T-helper 2 cell treated with Interferon-gamma antibody and Interleukin-4, amounts not matched to agents 100 ng/mL and 5 ng/mL, for 36 hours (primary cell): ENCODE measurements around the gene PLCG2. TPM values are rescaled to one million over a fixed set of nuclear protein-coding genes. Genes with fewer than 3 reads are reported as not detected.
"Not testable (repeated sequence)": the region's sequence is repeated elsewhere in the genome, so short reads cannot be mapped to it uniquely, and the experiment has no call there.

ENCODE experiments used
- intact Hi-C: fragments of 100-400 bp; cut with micrococcal nuclease; formaldehyde crosslinking; loops from one replicate; pipeline ENCODE4 v1.15.1; 2023
- total RNA-seq: library from RNA; stranded (reverse); gene quantifications from 2 replicates; pipeline ENCODE4 v1.2.3, GENCODE V29; 2022

The PLCG2 gene
- total RNA-seq, 1 donor from 2014 or later, result 4.2 TPM

DNA sequence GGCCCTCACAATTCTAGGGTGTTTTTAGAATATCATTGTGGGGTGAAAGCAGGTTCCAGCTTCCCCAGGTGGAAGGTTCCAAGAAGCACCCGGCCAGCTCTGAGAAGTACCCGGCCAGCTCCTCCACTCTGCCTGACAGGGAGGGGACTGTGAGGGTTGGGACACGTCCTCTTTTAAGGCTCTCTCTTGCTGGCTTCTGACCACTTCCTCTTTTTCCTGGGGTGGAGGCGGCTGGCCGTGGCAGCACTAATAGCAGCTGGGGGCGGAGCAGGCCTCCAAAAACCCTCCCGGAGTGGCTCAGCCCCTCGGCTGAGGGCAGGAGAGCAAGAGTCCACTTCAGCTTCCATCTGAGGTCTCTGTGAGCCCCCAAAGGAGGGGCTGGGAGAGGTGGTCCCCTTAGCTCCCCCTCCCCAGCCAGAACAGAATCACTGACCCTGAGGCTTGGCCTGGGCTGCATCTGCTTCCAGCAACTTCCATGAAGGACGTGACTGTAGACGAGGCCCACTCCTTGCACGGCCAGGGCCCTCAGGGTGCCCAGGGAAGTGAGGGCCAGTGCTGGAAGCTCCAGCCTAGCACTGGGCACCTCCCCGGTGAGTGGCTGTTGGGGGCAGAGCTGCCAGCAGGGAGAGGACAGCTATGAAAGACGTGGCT is 26.7 kb upstream of the PLCG2 start:
- intact Hi-C loops, result no loop called here

DNA sequence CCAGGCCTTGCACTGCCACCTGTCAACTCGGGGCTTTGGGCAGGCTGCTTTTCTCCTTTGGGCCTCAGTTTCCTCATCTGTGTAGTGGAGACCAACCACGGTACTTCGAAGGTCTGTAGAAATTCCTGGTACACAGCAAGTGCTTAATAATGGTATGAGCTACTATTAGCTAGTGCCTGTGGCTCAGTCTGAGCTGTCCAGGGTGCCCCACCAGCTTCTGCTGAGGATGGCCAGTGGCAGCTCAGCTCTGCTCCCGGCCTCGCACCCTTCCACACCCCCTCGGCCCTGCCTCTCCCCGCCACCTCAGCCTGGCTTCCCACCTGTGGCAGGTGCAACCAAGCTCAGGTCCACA is 26.2 kb upstream of the PLCG2 start:
- intact Hi-C loops, result no loop called here

DNA sequence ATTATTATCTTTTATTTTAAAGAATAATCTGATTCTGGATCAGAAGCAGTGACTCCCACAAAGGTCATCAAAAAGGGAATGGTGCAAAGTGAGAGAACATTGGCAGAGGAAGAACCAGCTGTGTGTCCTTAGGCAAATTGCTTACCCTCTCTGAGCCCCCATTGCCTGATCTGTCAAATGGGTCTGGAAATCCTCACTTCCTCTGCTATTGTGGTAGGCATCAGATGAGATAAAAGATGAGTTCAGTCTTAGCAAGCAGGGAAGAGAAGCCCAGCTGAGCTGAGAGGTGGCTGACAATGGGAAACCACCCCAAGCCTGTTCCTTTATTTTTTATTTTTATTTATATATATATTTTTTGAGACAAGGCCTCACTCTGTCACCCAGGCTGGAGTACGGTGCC is 24.2 kb upstream of the PLCG2 start:
- intact Hi-C loops, result no loop called here

DNA sequence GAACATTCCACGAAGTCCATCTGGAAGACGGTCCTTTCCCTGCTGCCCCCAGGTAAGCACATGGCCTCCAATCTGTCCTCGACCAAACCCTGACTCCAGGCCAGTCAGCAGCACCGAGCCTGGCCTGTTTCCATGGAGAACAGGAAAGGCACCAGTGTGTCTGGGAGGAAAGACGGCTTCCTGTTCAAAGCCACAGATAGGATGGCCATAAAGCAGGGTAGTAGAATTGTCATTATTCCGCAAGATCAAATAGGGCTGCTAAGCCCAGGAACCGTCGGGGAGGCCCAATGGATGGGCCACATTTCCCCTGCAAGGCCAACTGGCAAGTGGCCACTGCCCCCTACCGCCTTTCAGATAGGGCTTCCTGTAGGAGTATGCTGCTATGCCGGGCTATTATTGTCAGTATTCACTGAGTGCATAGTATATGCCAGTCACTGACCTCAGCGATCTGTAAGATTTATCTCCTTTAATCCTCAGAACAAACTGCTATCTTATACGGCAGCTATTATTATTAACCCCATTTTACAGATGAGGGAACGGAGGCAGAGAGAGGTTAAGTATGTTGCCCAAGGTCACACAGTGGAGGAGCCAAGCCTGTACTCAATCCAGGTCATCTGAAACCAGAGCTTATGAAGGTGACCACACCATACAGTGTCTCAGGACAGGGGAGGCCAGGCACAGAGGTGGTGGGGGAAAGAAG is 23.0 kb upstream of the PLCG2 start:
- intact Hi-C loops, result no loop called here

DNA sequence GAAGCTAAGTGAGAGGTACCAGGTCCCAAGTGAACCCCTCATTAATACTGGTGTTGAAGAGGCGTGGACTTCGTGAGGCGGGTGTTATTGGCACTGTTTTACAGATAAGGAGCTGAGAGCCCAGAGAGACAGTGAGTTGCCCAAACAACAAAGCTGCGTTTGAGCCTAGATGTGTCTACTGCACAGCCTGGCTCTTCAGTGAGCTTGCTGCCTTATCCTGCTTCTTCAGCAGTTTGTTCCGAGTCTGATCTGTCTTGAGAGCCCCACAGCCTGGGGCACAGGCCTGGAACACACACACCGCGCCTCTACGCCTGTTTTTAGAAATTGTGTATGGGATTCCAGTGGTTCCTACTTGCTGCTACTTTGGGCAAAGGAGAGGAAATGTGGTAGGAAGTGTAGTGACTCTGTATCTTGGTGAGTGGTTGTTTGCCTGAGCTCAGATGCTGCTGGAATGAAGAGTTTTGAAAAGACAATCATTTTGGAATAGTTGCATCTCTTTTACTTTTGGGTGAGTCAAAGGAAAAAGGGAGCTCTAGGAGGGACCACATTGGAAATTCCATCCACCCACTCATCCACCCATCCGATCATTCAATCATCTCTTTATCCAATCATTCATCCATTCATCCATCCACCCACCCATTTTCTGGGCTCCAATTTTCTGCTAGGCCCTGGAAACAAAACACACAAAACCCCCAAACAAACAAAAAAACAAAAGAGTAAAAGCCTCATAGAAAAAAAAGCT is 22.3 kb upstream of the PLCG2 start:
- intact Hi-C loops, result no loop called here

DNA sequence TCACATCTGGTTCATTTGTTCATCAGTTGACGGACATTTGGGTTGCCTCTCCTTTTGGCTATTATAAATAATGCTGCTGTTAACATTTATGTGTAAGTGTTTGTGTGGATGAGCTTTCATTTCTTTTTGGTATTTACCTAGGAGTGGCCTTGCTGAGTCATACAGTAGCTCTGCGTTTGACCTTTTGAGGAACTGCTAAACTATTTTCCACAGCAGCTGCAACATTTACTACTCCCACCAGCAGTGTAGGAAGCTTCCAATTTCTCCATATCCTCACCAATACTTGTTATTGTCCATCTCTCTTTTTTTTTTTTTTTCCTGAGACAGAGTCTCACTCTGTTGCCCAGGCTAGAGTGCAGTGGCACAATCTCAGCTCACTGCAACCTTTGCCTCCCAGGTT is 20.7 kb upstream of the PLCG2 start:
- intact Hi-C loops, result no loop called here

DNA sequence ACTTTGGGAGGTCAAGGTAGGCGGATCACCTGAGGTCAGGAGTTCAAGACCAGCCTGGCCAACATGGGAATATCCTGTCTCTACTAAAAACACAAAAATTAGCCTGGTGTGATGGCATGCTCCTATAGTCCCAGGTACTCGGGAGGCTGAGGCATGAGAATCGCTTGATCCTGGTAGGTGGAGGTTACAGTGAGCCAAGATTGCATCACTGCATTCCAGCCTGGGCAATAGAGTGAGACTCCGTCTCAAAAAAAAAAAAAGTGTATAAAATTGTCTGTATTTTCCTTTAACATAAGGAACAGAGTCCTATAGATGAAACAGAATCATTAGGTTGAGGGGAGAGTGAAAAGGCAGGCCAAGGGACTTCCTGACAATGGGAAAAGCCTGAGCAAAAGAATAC is 16.8 kb upstream of the PLCG2 start:
- intact Hi-C loops, result not testable (repeated sequence)

DNA sequence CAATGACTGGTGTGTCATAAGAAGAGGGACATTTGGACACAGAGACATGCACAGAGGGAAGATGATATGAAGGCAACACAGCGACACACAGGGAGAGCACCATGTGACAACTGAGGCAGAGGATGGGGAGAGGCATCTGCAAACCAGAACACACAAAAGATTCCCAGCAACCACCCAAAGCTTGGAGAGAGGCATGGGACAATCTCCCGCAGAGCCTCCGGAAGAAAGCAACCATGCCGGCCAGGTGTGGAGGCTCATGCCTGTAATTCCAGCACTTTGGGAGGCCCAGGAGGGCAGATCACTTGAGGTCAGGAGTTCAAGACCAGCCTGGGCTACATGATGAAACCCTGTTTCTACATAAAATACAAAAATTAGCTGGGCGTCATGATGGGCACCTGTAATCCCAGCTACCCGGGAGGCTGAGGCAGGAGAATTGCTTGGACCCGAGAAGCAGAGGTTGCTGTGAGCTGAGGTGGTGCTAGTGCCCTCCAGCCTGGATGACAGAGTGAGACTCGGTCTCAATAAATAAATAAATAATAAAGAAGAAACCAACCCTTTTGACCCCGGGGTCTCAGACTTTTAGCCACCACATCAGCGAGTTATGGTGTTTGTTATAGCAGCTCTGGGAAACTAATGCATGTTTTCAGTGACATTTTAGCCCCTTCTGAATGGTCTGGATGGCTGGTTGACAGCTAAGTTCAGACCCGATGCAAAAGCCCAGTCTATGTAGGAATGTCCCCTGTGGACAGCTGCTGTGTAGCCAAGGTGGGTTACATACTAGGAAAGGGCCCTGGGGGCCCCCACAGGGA is 13.8 kb upstream of the PLCG2 start:
- intact Hi-C loops, result no loop called here

DNA sequence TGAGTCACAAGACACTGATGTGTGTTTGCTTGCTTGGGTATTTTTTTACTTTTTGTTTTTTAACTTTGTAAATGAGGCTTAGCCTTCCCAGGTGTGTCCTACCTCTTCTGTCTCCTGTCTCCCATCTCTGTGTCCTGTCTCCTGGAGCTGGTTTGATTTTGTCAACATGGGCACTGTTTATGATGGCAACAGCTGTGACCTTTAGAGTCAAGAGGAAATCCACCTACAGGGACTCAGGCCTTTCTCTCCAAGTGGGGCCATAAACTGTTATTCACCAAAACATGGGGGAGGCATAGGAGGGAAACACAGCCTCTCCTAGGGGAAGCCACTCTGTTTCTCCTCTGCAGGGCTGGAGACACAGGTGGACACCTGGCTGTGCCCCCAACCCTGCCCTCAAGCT is 13.1 kb upstream of the PLCG2 start:
- intact Hi-C loops, result no loop called here

DNA sequence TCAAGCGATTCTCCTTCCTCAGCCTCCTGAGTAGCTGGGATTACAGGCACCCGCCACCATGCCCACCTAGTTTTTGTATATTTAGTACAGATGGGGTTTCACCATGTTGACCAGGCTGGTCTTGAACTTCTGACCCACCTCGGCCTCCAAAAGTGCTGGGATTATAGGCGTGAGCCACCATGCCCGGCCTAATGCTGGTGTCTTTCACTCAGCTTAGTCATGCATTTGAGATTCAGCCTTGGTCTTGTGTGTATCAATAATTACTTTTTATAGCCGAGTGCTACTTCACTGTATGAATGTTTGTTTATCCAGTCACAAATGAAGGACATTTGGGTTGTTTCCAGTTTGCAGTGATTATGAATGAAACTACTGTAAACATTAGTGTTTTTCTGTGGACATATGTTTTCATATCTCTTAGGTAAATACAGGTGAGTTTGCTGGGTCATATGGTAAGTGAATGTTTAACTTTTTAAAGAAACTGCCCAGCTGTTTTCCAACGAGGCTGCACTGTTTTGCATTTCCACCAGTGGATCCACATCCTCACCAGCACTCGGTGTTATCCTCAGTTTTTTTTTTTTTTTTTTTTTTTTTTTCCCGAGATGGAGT is 11.0 kb upstream of the PLCG2 start:
- intact Hi-C loops, result no loop called here

DNA sequence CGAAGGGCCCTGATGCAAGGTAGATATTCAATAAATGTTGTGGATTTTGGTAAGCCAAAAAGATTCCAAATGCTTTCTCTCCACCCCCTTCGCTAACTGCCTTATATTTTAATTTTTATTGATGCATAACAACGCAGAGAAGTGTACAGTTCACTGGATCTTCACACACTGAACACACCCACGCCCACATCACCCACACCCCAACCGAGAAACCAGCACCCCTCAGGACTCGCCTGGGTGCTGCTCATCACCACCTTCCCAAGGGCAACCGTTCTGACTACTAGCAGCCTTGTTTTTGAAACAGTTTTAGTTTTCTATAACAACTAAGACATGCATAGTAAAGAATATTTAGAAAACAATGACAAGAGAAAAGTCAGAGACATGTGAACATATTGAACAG is 9.1 kb upstream of the PLCG2 start:
- intact Hi-C loops, result no loop called here

DNA sequence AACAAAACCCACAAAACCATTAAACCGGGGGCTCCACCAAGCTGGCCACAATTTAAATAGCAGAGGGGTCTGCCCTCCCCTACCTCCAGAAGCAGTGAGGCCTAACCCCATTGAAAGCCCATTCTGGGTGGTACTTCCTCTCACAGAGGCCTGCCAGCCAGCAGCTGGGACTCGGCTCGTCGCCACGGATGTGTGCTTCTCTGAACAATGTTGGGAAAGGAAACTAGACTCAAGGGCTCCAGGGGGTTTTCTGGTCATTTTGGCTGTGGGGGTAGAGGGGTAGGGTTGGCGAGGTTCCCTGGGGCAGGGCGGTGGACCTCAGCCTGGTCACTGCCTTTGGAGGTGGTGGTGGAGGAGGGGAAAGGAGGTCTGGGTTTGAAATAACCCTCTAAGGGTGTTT is 4.7 kb upstream of the PLCG2 start:
- intact Hi-C loops, result no loop called here

DNA sequence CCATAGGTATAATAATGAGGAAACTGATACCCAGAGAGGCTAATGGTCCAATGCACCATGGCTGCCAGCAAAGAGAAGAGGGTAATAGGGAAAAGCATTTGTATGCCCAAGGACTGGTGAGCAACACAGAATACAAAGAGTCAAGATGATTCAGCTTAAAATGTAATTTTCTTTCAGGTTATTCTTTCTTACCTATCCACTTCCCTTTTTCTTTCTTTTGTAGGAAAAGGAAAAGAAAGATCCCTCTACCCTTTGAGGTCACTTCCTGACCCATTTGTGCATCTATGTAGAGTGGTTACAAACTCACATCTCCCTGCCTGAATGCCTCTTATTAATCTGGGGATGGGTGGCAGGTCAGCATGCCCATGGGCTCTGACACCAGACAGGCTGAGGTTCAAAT is 3.5 kb upstream of the PLCG2 start:
- intact Hi-C loops, result no loop called here

DNA sequence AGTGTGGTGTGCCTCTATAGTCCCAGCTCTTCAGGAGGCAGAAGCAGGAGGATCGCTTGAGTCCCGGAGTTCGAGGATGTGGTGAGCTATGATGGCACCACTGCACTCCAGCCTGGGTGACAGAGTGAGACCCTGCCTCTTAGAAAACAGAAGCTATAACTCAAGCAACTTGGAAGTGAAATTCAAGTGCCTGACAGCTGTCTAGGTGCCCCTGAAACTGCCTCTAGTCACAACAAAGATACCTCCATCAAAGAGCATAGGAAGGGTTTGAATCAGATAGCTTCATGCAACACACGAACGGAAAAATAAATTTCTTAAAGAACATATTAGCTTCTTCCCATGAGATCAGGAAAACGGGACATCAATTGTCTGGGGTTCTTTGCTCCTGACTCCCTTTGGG is 860 bp upstream of the PLCG2 start:
- intact Hi-C loops, result no loop called here

DNA sequence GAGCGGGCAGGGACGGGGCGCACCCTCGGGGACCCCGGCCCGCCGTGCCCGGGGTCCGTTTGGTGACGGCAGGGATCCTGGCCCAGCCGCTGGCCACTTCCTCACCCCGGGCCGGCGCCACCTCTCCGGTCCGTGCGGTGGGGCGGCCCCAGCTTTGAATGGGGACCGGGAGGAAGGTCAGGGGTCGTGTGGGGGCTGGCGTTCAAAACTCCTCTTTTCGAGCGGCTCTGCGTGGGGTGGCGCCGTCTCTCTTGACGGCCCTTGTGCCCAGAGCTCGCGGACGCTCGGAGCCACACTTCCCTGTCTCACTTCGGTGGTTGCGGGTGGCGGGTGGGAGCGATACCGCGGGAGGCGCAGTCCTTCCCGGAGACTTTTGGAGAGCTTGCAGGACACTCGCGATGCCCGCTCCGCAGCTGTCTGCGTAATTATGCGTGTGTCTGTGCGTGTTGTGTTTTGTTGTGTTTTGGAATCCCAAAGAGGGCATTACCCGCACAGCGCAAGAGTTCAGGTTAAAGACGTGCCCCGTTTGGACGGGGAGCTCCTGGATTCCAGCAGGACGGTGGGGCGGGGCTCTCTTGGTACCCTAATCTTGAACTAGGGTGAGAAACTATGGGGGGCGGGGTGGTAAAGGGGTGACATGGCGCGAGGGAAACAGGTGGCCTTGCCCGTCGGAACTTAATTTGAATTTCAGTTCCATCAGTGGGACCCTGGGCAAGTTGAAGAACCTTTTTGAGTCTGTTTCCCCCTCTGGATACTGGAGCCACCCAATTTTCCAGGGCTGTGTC is 637 bp downstream of the PLCG2 start:
- intact Hi-C loops, result loop anchor here (1.0 kb wide), 1 partner anchor 465 kb away; the partner anchor contains the start of gene GAN

DNA sequence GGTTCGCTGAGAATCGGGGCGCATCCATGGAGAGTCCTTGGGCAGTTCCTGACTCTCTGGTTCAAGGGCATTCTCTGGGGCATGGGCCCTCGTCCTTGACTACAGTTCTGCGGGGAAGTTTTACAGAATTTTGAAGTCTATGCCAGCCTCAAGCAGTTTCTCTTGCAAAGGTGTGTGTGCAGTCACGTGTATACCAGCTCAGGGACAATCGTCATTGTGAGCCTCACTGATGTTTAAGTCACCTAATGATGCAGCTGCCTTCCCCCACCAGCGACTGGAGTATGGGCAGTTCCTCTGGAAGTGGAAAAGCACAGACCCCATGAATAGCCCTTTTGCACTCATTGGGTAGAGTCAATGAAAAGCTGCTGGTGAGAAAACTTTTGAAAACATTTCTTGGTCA is 1.3 kb downstream of the PLCG2 start:
- intact Hi-C loops, result no loop called here

DNA sequence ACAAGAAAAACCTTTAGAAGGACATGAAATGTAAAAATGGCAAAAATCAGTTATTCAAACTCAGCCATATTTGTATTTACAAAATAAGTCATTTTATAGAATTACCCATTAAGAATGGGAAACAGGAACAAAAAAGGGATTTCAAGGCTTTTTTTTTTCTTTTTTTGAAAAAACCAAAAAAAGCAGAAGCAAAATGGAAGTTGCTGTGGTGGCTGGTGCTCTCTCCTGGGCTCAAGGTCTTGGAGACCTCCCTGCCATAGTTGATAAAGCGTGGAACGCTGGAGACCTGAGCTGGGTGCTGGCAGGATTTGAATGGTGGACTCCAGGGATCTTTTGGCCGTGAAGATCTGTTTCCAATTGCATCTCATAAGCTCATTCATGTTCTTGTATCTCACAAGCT is 3.1 kb downstream of the PLCG2 start:
- intact Hi-C loops, result no loop called here

DNA sequence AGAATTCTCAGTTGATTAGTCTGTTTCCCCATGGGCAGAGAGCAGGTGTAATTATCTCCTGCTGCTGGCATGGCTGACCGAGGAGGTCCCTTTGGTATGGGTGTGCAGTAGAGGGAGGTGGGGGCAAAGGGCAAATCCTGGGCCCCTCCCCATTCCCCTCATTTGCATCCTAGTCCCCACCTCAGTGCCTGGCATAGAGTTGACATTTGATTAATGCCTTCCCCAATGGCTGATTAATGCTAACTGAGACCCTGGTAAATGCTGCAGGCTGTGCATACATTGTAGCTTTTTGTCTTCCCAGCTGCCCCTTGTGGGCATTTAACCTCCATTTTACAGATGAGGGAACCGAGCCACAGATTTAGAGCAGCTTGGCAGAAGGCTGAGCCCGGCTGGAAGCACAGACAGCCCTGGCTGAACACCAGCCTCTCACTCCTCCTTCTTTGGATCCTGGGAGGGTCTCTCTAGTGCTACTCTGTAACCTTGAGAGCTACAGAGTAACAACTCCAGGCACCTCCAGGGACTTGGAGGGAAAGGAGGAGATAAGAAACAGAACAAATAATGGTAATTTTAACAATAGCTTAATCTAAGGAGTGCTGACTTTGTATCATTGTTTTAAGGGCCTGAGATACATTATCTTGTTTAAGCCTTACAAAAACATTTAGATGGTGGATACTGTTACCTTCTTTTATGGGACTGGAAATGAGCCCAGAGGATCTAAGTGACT is 5.1 kb downstream of the PLCG2 start:
- intact Hi-C loops, result no loop called here

DNA sequence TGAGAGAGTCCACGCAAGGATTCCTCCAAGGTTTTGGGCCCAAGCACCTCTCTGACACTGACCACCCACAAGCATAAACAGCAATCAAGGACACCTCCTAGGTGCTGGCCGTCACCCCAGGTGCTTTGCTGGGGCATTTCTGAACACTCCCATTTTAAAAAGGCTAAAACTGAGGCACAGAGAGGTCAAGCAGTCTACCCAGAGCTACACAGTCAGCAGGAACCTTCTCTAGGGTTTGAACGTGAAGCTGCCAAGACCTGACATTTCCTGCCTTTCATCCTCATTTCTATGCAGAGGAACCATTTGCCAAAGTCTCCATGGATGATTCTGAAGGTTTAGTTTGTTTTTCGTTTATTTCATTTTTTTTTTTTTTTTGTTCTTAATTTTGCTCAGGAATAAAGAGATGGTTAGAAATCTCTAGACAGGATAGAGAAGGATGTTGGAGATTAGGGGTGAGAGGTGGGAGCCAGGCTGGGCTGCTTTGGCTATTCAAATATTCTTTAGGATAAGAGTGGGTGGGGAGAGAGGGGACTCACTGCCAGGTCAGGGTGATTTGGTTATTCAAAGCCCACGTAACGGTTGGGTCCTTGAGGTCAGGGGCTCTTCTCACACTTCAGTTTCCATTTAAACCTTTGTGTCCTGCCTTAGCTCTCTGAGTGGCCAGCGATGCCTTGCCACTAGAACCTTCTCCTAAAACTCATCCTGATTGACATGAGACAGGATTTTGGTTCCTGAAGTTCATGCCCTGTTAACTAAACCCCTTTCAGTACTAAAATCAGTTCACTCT is 6.2 kb downstream of the PLCG2 start:
- intact Hi-C loops, result no loop called here
